ENCODE data around the gene SCUBE1. TPM values are rescaled to one million over a fixed set of nuclear protein-coding genes. Genes with fewer than 3 reads are reported as not detected.

SCUBE1 gene
- total RNA-seq, 1 donor from 2014 or later: not detected

GRCh38 chr22:43206509-43207161 lies 136.5 kb downstream of the SCUBE1 start:
- no peak for DNase-seq (ENCODE audit: low read depth)
- no peak overlapping the region for H3K4me3 ChIP-seq (ENCODE audit: low read depth, low read length)
- no peak for TF ChIP-seq CTCF (conservative IDR thresholded peaks at IDR 0.05; ENCODE audit: low read depth, low read length)

GRCh38 chr22:43205748-43206508 lies 137.2 kb downstream of the SCUBE1 start:
- DNase-seq (ENCODE audit: low read depth): no peak
- H3K4me3 ChIP-seq (ENCODE audit: low read depth, low read length): no peak overlapping the region
- TF ChIP-seq CTCF (conservative IDR thresholded peaks at IDR 0.05; ENCODE audit: low read depth, low read length): no peak

GRCh38 chr22:43205261-43205691 lies 137.9 kb downstream of the SCUBE1 start:
- no peak overlapping the region for H3K4me3 ChIP-seq (ENCODE audit: low read depth, low read length)
- no peak for DNase-seq (ENCODE audit: low read depth)
- TF ChIP-seq CTCF (conservative IDR thresholded peaks at IDR 0.05; ENCODE audit: low read depth, low read length): no peak

- no peak for TF ChIP-seq CTCF (conservative IDR thresholded peaks at IDR 0.05; ENCODE audit: low read depth, low read length)
Observed at GRCh38 chr22:43203471-43203981, 139.6 kb downstream of the SCUBE1 start.

GRCh38 chr22:43202756-43203410 lies 140.3 kb downstream of the SCUBE1 start:
- TF ChIP-seq CTCF (conservative IDR thresholded peaks at IDR 0.05; ENCODE audit: low read depth, low read length): no peak
- no peak overlapping the region for H3K4me3 ChIP-seq (ENCODE audit: low read depth, low read length)
- no peak for DNase-seq (ENCODE audit: low read depth)

More at GRCh38 chr22:43203471-43203981, 139.6 kb downstream of the SCUBE1 start:
- no peak for DNase-seq (ENCODE audit: low read depth)
- H3K4me3 ChIP-seq (ENCODE audit: low read depth, low read length): no peak overlapping the region

GRCh38 chr22:43202326-43202725 lies 140.8 kb downstream of the SCUBE1 start:
- H3K4me3 ChIP-seq (ENCODE audit: low read depth, low read length): no peak overlapping the region
- TF ChIP-seq CTCF (conservative IDR thresholded peaks at IDR 0.05; ENCODE audit: low read depth, low read length): no peak
- no peak for DNase-seq (ENCODE audit: low read depth)

Measured in epithelial cell of proximal tubule (primary cell).